GM18507 (cell line): Measurements from ENCODE around the gene RASGEF1C.

Experiments
- DNase-seq: peaks from one replicate; pipeline ENCODE4 v3.0.0; 2011; ENCODE audit warnings: low read depth; ENCODE audit not compliant: insufficient read length; ENCODE audit errors: extremely low spot score
- FAIRE-seq: peaks from 2 replicates; lab custom pipeline; 2011; peaks lifted over from hg19 to GRCh38; lab: Jason Lieb, UNC

The RASGEF1C gene

GRCh38 chr5:180139731-180140055 is 69.3 kb downstream of the RASGEF1C start:
- DNase-seq (no peak), FAIRE-seq (no peak)

GRCh38 chr5:180138976-180139730 is 69.9 kb downstream of the RASGEF1C start:
- FAIRE-seq = no peak
- no peak for DNase-seq

- DNase-seq (no peak), FAIRE-seq (no peak)
Measured at GRCh38 chr5:180138214-180138975, 70.6 kb downstream of the RASGEF1C start.

- DNase-seq (no peak), FAIRE-seq (no peak)
Measured at GRCh38 chr5:180137401-180138213, 71.4 kb downstream of the RASGEF1C start.

GRCh38 chr5:180136630-180137381 is 72.2 kb downstream of the RASGEF1C start:
- DNase-seq = no peak
- FAIRE-seq = no peak

GRCh38 chr5:180135967-180136629 is 72.9 kb downstream of the RASGEF1C start:
- DNase-seq (no peak), FAIRE-seq (no peak)

- no peak for FAIRE-seq
- DNase-seq = no peak
Measured at GRCh38 chr5:180135128-180135955, 73.7 kb downstream of the RASGEF1C start.

- no peak for FAIRE-seq
- DNase-seq = no peak
Measured at GRCh38 chr5:180133971-180134508, 75.0 kb downstream of the RASGEF1C start.

GRCh38 chr5:180133551-180133950 is 75.5 kb downstream of the RASGEF1C start:
- no peak for FAIRE-seq

GRCh38 chr5:180133060-180133459 is 76.0 kb downstream of the RASGEF1C start:
- DNase-seq = no peak
- FAIRE-seq = no peak

More at GRCh38 chr5:180133551-180133950, 75.5 kb downstream of the RASGEF1C start:
- no peak for DNase-seq

GRCh38 chr5:180130876-180131740 is 77.9 kb downstream of the RASGEF1C start:
- FAIRE-seq = no peak
- no peak for DNase-seq

GRCh38 chr5:180130291-180130869 is 78.6 kb downstream of the RASGEF1C start:
- no peak for FAIRE-seq
- DNase-seq = no peak

GRCh38 chr5:180129291-180130190 is 79.5 kb downstream of the RASGEF1C start:
- DNase-seq = no peak
- FAIRE-seq = no peak

GRCh38 chr5:180128671-180129261 is 80.2 kb downstream of the RASGEF1C start:
- no peak for FAIRE-seq
- no peak for DNase-seq
